Lung (tissue), 16 donors: ENCODE measurements around the gene CPO. TPM values are rescaled to one million over a fixed set of nuclear protein-coding genes. Genes with fewer than 3 reads are reported as not detected.

Experiments
- ATAC-seq: fragments of 200-7000 bp; cut with Tn5 transposase; one replicate; pipeline ENCODE4 v1.9.1; 2020; ENCODE audit warnings: moderate number of reproducible peaks; ENCODE audit not compliant: insufficient read depth, low FRiP score
- DNase-seq, 3 donors: peaks; one replicate each; pipeline ENCODE4 v3.0.0-alpha.2; 2013 to 2017
- H3K27ac ChIP-seq, 2 donors: one replicate each; pipeline ENCODE4 v1.5.1; 2013; ENCODE audit warnings: mild to moderate bottlenecking in 2 of 2, moderate library complexity in 2 of 2, control low read depth in 1 of 2, inconsistent platforms in 1 of 2, low read depth in 1 of 2, low read length in 1 of 2
- H3K27me3 ChIP-seq, 3 donors: one replicate each; pipeline ENCODE4 v1.5.1; 2013; ENCODE audit warnings: low read length in 2 of 3; ENCODE audit not compliant: control insufficient read depth in 3 of 3, insufficient read depth in 3 of 3
- H3K36me3 ChIP-seq, 4 donors: one replicate each; pipeline ENCODE4 v1.5.1; 2013; ENCODE audit warnings: low read length in 4 of 4, mild to moderate bottlenecking in 1 of 4, moderate library complexity in 1 of 4; ENCODE audit not compliant: control insufficient read depth in 4 of 4, insufficient read depth in 4 of 4
- H3K4me1 ChIP-seq, 5 donors: one replicate each; pipeline ENCODE4 v1.5.1; 2013; ENCODE audit warnings: low read length in 5 of 5, mild to moderate bottlenecking in 2 of 5, moderate library complexity in 1 of 5; ENCODE audit not compliant: control insufficient read depth in 5 of 5, insufficient read depth in 5 of 5
- H3K4me3 ChIP-seq: one replicate; pipeline ENCODE4 v1.5.1; 2013; ENCODE audit warnings: mild to moderate bottlenecking, control low read depth, moderate library complexity
- H3K9ac ChIP-seq, 2 donors: one replicate each; pipeline ENCODE4 v1.5.1; 2013; ENCODE audit warnings: low read length in 2 of 2, control low read depth in 1 of 2; ENCODE audit not compliant: insufficient read depth in 1 of 2
- H3K9me3 ChIP-seq, 4 donors: one replicate each; pipeline ENCODE4 v1.5.1; 2013; ENCODE audit warnings: low read length in 3 of 4, mild to moderate bottlenecking in 1 of 4, moderate library complexity in 1 of 4; ENCODE audit not compliant: control insufficient read depth in 4 of 4, insufficient read depth in 3 of 4
- CTCF ChIP-seq: IDR thresholded peaks from 2 replicates; pipeline ENCODE4 v1.5.1; 2012; ENCODE audit warnings: mild to moderate bottlenecking; ENCODE audit errors: control extremely low read depth, extremely low read depth
- WGBS, 2 donors: extraction: QIAGEN DNeasy Blood & Tissue Kit; methylation state at CpG; one replicate each; pipeline ENCODE4 v1.1.7; 2013; 5-methylcytosine and 5-hydroxymethylcytosine counted together
- long read RNA-seq, 5 donors: transcript quantifications; one replicate each; lab custom pipeline, GENCODE V29; 2026
- polyA plus RNA-seq, 2 donors: library from polyadenylated mRNA; stranded (reverse); fragments of 200-250 nt; gene quantifications; one replicate each; pipeline ENCODE4 v1.2.1, GENCODE V29; 2013
- total RNA-seq, 2 donors: library from RNA; depleted of rRNA in 1 of 2; stranded (reverse); fragments of >200 nt in 1 of 2; gene quantifications; one replicate each; pipeline ENCODE4 v1.2.1, GENCODE V29; 2014 to 2021
- donor health status: control.
- donor health status: control.
- donor health status: Bipolar disorder and iron deficiency.
- donor health status: healthy.
- donor health status: DM: yes; HTN: yes; CAD: no.

Gene CPO
- under 1 TPM in 1 of 2 donors, not detected in 1; 0.20 TPM for total RNA-seq
- polyA plus RNA-seq = under 1 TPM; 0.07 to 0.14 TPM
- long read RNA-seq, donor 1 = 0 reads
- long read RNA-seq, donor 2 = 0 reads
- long read RNA-seq, donor 3 = 0 reads
- long read RNA-seq, donor 4 = 0 reads
- long read RNA-seq, donor 5 = 0 reads

- DNase-seq (no peak), ATAC-seq (no peak)
- Histone ChIP-seq H3K27ac (no peak within 1 kb of the TSS), H3K4me1 (peaks cover 0 to 6% (median 0%) of the 10 kb centered on the region in 5 donors), H3K36me3 (no peaks in the 10 kb centered on the region), H3K9me3 (no peaks in the 10 kb centered on the region), H3K9ac (no peak within 1 kb of the TSS), H3K4me3 (no peak within 1 kb of the TSS), H3K27me3 (no peaks in the 10 kb centered on the region)
- 79 to 90% methylated on average over 2 of the region's 2 CpGs for WGBS, 2 donors
- no peak for TF ChIP-seq CTCF
These were observed at the start of gene CPO for GRCh38 chr2:206939340-206939739. TSS of gene CPO (plus strand) at chr2:206939518. CDS start at chr2:206939600, 82 bp downstream.

- no peaks in the 10 kb centered on the region for H3K4me1 ChIP-seq
- no peak for TF ChIP-seq CTCF
- H3K4me3 ChIP-seq = no peak overlapping the region
- no peak overlapping the region for H3K27ac ChIP-seq
- WGBS, 2 donors = 54 to 73% methylated on average over 2 of the region's 2 CpGs
- DNase-seq (no peak), ATAC-seq (no peak)
- no peaks in the 10 kb centered on the region for H3K9me3 ChIP-seq
- H3K27me3 ChIP-seq = no peaks in the 10 kb centered on the region
- H3K9ac ChIP-seq = no peak overlapping the region
- H3K36me3 ChIP-seq = no peaks in the 10 kb centered on the region
These were observed 49.1 kb upstream of the CPO start for GRCh38 chr2:206890179-206890578.

- Histone ChIP-seq H3K4me1 (no peaks in the 10 kb centered on the region), H3K27me3 (no peaks in the 10 kb centered on the region), H3K9me3 (no peaks in the 10 kb centered on the region), H3K9ac (no peak overlapping the region), H3K36me3 (no peaks in the 10 kb centered on the region), H3K4me3 (no peak overlapping the region), H3K27ac (no peak overlapping the region)
- TF ChIP-seq CTCF = no peak
- 13 to 36% methylated on average over 1 of the region's 1 CpG for WGBS, 2 donors
- no peak for ATAC-seq
- DNase-seq = no peak
These were observed 48.4 kb upstream of the CPO start for GRCh38 chr2:206890926-206891325.

GRCh38 chr2:206915121-206915520 lies 24.2 kb upstream of the CPO start:
- Histone ChIP-seq H3K9ac (no peak overlapping the region), H3K9me3 (no peaks in the 10 kb centered on the region), H3K4me1 (no peaks in the 10 kb centered on the region), H3K27me3 (no peaks in the 10 kb centered on the region), H3K27ac (no peak overlapping the region), H3K4me3 (no peak overlapping the region), H3K36me3 (no peaks in the 10 kb centered on the region)
- no peak for ATAC-seq
- WGBS, 2 donors = 26% methylated on average over 1 of the region's 1 CpG
- TF ChIP-seq CTCF = no peak
- no peak for DNase-seq
